ENCODE results near the gene SLC25A34. TPM values are rescaled to one million over a fixed set of nuclear protein-coding genes. Genes with fewer than 3 reads are reported as not detected.

The SLC25A34 gene
- total and polyA plus RNA-seq, 2 of the 13 experiments (the other 11 are each of a cell fraction or from before 2014, with no cell fraction given) = 0.13 to 0.18 TPM

GRCh38 chr1:15734296-15734695, 1.8 kb upstream of the SLC25A34 start:
- no peak for DNase-seq (ENCODE audit: low spot score)
- Histone ChIP-seq H4K20me1 (ENCODE audit: insufficient read depth, low read length) (no peaks in the 10 kb centered on the region), H3K27ac (ENCODE audit: extremely low read length, insufficient read depth, low read length) (no peak overlapping the region), H3K27me3 (ENCODE audit: control insufficient read depth in 1 of 2, insufficient read depth in 2 of 2, low read length in 2 of 2) (no peaks in the 10 kb centered on the region), H2AFZ (ENCODE audit: low read length) (no peak overlapping the region), H3K36me3 (replicated peaks in 1 of 2; ENCODE audit: control insufficient read depth in 1 of 2, insufficient read depth in 2 of 2, low read length in 2 of 2) (peaks cover 4 to 6% of the 10 kb centered on the region in 2 experiments; a peak in 4 of 5 replicates), H3K4me2 (ENCODE audit: low read depth, low read length) (no peak overlapping the region; the same call in 1 of the 2 replicates), H3K4me3 (replicated peaks in 1 of 3; ENCODE audit: insufficient read depth in 1 of 3, low read depth in 2 of 3, low read length in 3 of 3) (no peak overlapping the region), H3K79me2 (ENCODE audit: insufficient read depth, low read length) (no peaks in the 10 kb centered on the region), H3K4me1 (ENCODE audit: insufficient read depth, low read length) (peaks cover 48% of the 10 kb centered on the region), H3K9me3 (ENCODE audit: low read length) (no peaks in the 10 kb centered on the region), H3K9ac (ENCODE audit: insufficient read depth, low read depth, low read length) (no peak overlapping the region)
- CTCF ChIA-PET (ENCODE audit: low intra/inter-chr PET ratio, low total read pairs) = no interaction called here
- 95% methylated on average over 11 of the region's 13 CpGs for WGBS (ENCODE audit: low lambda C conversion rate)
- in situ Hi-C loops (cut with HindIII; ENCODE audit: extremely low pct_ligation_motif_present, low pct_unique_long_range_greater_than_20kb) (no loop called here), intact Hi-C loops (cut with micrococcal nuclease; ENCODE audit: unreplicated experiment) (no loop called here)
- BruUV-seq (replicated peaks) = no TSS peak
- FAIRE-seq = no peak
- TF ChIP-seq HNRNPUL1 (IDR thresholded peaks at IDR 0.05; ENCODE audit: low read depth, low read length) (no peak), KDM2A (CRISPR knock-in tag; IDR thresholded peaks at IDR 0.05; ENCODE audit: borderline replicate concordance, low read depth) (no peak), RFXAP (CRISPR knock-in tag; IDR thresholded peaks at IDR 0.05; ENCODE audit: borderline replicate concordance) (no peak), ZNF431 (CRISPR knock-in tag; IDR thresholded peaks at IDR 0.05; ENCODE audit: borderline replicate concordance, low read depth) (no peak), ZNF549 (CRISPR knock-in tag; IDR thresholded peaks at IDR 0.05) (no peak), ZNF232 (CRISPR knock-in tag; IDR thresholded peaks at IDR 0.05; ENCODE audit: borderline replicate concordance) (no peak), ZNF670 (CRISPR knock-in tag; IDR thresholded peaks at IDR 0.05; ENCODE audit: borderline replicate concordance) (no peak), ZNF644 (CRISPR knock-in tag; IDR thresholded peaks at IDR 0.05; ENCODE audit: low read depth) (no peak), ZNF879 (CRISPR knock-in tag; IDR thresholded peaks at IDR 0.05) (no peak)
- TF ChIP-seq, protein P1, sequence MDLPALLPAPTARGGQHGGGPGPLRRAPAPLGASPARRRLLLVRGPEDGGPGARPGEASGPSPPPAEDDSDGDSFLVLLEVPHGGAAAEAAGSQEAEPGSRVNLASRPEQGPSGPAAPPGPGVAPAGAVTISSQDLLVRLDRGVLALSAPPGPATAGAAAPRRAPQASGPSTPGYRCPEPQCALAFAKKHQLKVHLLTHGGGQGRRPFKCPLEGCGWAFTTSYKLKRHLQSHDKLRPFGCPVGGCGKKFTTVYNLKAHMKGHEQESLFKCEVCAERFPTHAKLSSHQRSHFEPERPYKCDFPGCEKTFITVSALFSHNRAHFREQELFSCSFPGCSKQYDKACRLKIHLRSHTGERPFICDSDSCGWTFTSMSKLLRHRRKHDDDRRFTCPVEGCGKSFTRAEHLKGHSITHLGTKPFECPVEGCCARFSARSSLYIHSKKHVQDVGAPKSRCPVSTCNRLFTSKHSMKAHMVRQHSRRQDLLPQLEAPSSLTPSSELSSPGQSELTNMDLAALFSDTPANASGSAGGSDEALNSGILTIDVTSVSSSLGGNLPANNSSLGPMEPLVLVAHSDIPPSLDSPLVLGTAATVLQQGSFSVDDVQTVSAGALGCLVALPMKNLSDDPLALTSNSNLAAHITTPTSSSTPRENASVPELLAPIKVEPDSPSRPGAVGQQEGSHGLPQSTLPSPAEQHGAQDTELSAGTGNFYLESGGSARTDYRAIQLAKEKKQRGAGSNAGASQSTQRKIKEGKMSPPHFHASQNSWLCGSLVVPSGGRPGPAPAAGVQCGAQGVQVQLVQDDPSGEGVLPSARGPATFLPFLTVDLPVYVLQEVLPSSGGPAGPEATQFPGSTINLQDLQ (CRISPR knock-in tag; IDR thresholded peaks at IDR 0.05) = no peak
- ATAC-seq = no peak
- POLR2A ChIA-PET = no interaction called here
